Skeletal muscle satellite cell (primary cell): ENCODE data around the gene AGBL1.

ENCODE experiments used
- H3K27me3 ChIP-seq: 2 replicates; pipeline ENCODE4 v1.7.0; 2013; ENCODE audit warnings: low read length; ENCODE audit not compliant: control insufficient read depth, insufficient read depth
- H3K36me3 ChIP-seq: 2 replicates; pipeline ENCODE4 v1.7.0; 2013; ENCODE audit warnings: mild to moderate bottlenecking, control low read depth, low read length; ENCODE audit not compliant: insufficient read depth
- H3K4me1 ChIP-seq: 2 replicates; pipeline ENCODE4 v1.7.0; 2013; ENCODE audit warnings: low read length; ENCODE audit not compliant: control insufficient read depth, insufficient read depth
- H3K4me2 ChIP-seq: 2 replicates; pipeline ENCODE4 v1.7.0; 2013; ENCODE audit warnings: mild to moderate bottlenecking, low read length
- H3K4me3 ChIP-seq: 2 replicates; pipeline ENCODE4 v1.7.0; 2013; ENCODE audit warnings: low read length
- H3K9ac ChIP-seq: 2 replicates; pipeline ENCODE4 v1.7.0; 2013; ENCODE audit warnings: mild to moderate bottlenecking, low read depth, low read length, moderate library complexity
- H3K9me3 ChIP-seq: replicated peaks from 2 replicates; pipeline ENCODE4 v1.7.0; 2013; ENCODE audit warnings: mild to moderate bottlenecking, control low read depth, low read length

AGBL1 gene

GRCh38 chr15:86829245-86829644 is 749.6 kb downstream of the AGBL1 start:
- Histone ChIP-seq H3K27me3 (no peaks in the 10 kb centered on the region), H3K9me3 (no peaks in the 10 kb centered on the region), H3K4me3 (no peak overlapping the region), H3K9ac (no peak overlapping the region), H3K4me2 (no peak overlapping the region), H3K36me3 (no peaks in the 10 kb centered on the region), H3K4me1 (no peaks in the 10 kb centered on the region)

GRCh38 chr15:86830304-86830703 is 750.6 kb downstream of the AGBL1 start:
- H3K27me3 ChIP-seq, result peaks cover under 1% of the 10 kb centered on the region
- no peaks in the 10 kb centered on the region for H3K4me1 ChIP-seq
- H3K9me3 ChIP-seq, result no peaks in the 10 kb centered on the region
- H3K36me3 ChIP-seq, result no peaks in the 10 kb centered on the region
- H3K4me2 ChIP-seq, result no peak overlapping the region
- H3K9ac ChIP-seq, result no peak overlapping the region
- H3K4me3 ChIP-seq, result no peak overlapping the region

GRCh38 chr15:86833595-86833994 is 753.9 kb downstream of the AGBL1 start:
- Histone ChIP-seq H3K9ac (no peak overlapping the region), H3K4me2 (no peak overlapping the region), H3K4me3 (no peak overlapping the region), H3K36me3 (no peaks in the 10 kb centered on the region), H3K27me3 (peaks cover 4% of the 10 kb centered on the region), H3K4me1 (peaks cover 7% of the 10 kb centered on the region), H3K9me3 (no peaks in the 10 kb centered on the region)

- H3K36me3 ChIP-seq, result no peaks in the 10 kb centered on the region
- H3K9ac ChIP-seq, result no peak overlapping the region
- no peak overlapping the region for H3K4me3 ChIP-seq
- H3K4me2 ChIP-seq, result no peak overlapping the region
- no peaks in the 10 kb centered on the region for H3K9me3 ChIP-seq
- peaks cover 4% of the 10 kb centered on the region for H3K27me3 ChIP-seq
- peaks cover 7% of the 10 kb centered on the region for H3K4me1 ChIP-seq
Observed at GRCh38 chr15:86834115-86834863, 754.6 kb downstream of the AGBL1 start.

- Histone ChIP-seq H3K9me3 (no peaks in the 10 kb centered on the region), H3K4me2 (no peak overlapping the region), H3K9ac (no peak overlapping the region), H3K4me1 (peaks cover 7% of the 10 kb centered on the region), H3K36me3 (no peaks in the 10 kb centered on the region), H3K27me3 (peaks cover 4% of the 10 kb centered on the region), H3K4me3 (no peak overlapping the region)
Observed at GRCh38 chr15:86837294-86838061, 757.8 kb downstream of the AGBL1 start.

GRCh38 chr15:86839502-86839901 is 759.8 kb downstream of the AGBL1 start:
- H3K27me3 ChIP-seq, result peaks cover 4% of the 10 kb centered on the region
- H3K36me3 ChIP-seq, result no peaks in the 10 kb centered on the region
- H3K4me1 ChIP-seq, result peaks cover 7% of the 10 kb centered on the region
- H3K4me2 ChIP-seq, result no peak overlapping the region
- H3K4me3 ChIP-seq, result no peak overlapping the region
- H3K9ac ChIP-seq, result no peak overlapping the region
- no peaks in the 10 kb centered on the region for H3K9me3 ChIP-seq

GRCh38 chr15:86840996-86841395 is 761.3 kb downstream of the AGBL1 start:
- no peaks in the 10 kb centered on the region for H3K27me3 ChIP-seq
- H3K9ac ChIP-seq, result no peak overlapping the region
- H3K36me3 ChIP-seq, result no peaks in the 10 kb centered on the region
- H3K4me3 ChIP-seq, result no peak overlapping the region
- H3K9me3 ChIP-seq, result no peaks in the 10 kb centered on the region
- peaks cover 7% of the 10 kb centered on the region for H3K4me1 ChIP-seq
- H3K4me2 ChIP-seq, result no peak overlapping the region

- Histone ChIP-seq H3K9ac (no peak overlapping the region), H3K9me3 (no peaks in the 10 kb centered on the region), H3K4me3 (no peak overlapping the region), H3K36me3 (no peaks in the 10 kb centered on the region), H3K4me2 (no peak overlapping the region), H3K27me3 (no peaks in the 10 kb centered on the region), H3K4me1 (peaks cover 7% of the 10 kb centered on the region)
Observed at GRCh38 chr15:86842199-86842598, 762.5 kb downstream of the AGBL1 start.

- Histone ChIP-seq H3K4me2 (no peak overlapping the region), H3K9ac (no peak overlapping the region), H3K27me3 (peaks cover 4% of the 10 kb centered on the region), H3K4me3 (no peak overlapping the region), H3K36me3 (no peaks in the 10 kb centered on the region), H3K4me1 (no peaks in the 10 kb centered on the region), H3K9me3 (no peaks in the 10 kb centered on the region)
Observed at GRCh38 chr15:86846036-86846435, 766.4 kb downstream of the AGBL1 start.

GRCh38 chr15:86849136-86849535 is 769.5 kb downstream of the AGBL1 start:
- H3K9ac ChIP-seq, result no peak overlapping the region
- no peak overlapping the region for H3K4me3 ChIP-seq
- no peaks in the 10 kb centered on the region for H3K36me3 ChIP-seq
- peaks cover 4% of the 10 kb centered on the region for H3K4me1 ChIP-seq
- no peak overlapping the region for H3K4me2 ChIP-seq
- peaks cover 4% of the 10 kb centered on the region for H3K27me3 ChIP-seq
- H3K9me3 ChIP-seq, result no peaks in the 10 kb centered on the region

- Histone ChIP-seq H3K27me3 (peaks cover 4% of the 10 kb centered on the region), H3K4me3 (no peak overlapping the region), H3K9ac (no peak overlapping the region), H3K36me3 (no peaks in the 10 kb centered on the region), H3K4me1 (peaks cover 4% of the 10 kb centered on the region), H3K9me3 (no peaks in the 10 kb centered on the region), H3K4me2 (no peak overlapping the region)
Observed at GRCh38 chr15:86849558-86850285, 770.1 kb downstream of the AGBL1 start.
